NCI-H146 treated with DMSO at 0.1 percent for 48 hours (cell line): Measurements from ENCODE around the gene TTC21B.
A peak's percentile ranks its signal among the peaks of the same experiment; 100 is the strongest.

Experiments
- DNase-seq: peaks from one replicate; lab custom pipeline; 2025; ENCODE audit not compliant: unreplicated experiment; lab: John Stamatoyannopoulos, UW

The TTC21B gene

GRCh38 chr2:165927353-165927752, 26.2 kb downstream of the TTC21B start:
- no peak for DNase-seq

GRCh38 chr2:165924946-165925345, 28.6 kb downstream of the TTC21B start:
- no peak for DNase-seq

GRCh38 chr2:165920748-165921147, 32.8 kb downstream of the TTC21B start:
- DNase-seq = no peak

GRCh38 chr2:165913636-165914035, 39.9 kb downstream of the TTC21B start:
- DNase-seq = no peak

- DNase-seq = no peak
Observed at GRCh38 chr2:165911981-165912380, 41.6 kb downstream of the TTC21B start.

- DNase-seq = no peak
Observed at GRCh38 chr2:165911231-165911630, 42.3 kb downstream of the TTC21B start.

- DNase-seq = no peak
Observed at GRCh38 chr2:165909466-165909865, 44.1 kb downstream of the TTC21B start.

- no peak for DNase-seq
Observed at GRCh38 chr2:165905854-165906253, 47.7 kb downstream of the TTC21B start.

GRCh38 chr2:165905269-165905668, 48.3 kb downstream of the TTC21B start:
- DNase-seq = no peak

- no peak for DNase-seq
Observed at GRCh38 chr2:165904432-165904831, 49.1 kb downstream of the TTC21B start.

GRCh38 chr2:165903406-165903805, 50.2 kb downstream of the TTC21B start:
- DNase-seq = no peak

- no peak for DNase-seq
Observed at GRCh38 chr2:165902934-165903333, 50.6 kb downstream of the TTC21B start.

- no peak for DNase-seq
Observed at GRCh38 chr2:165901620-165902298, 51.8 kb downstream of the TTC21B start.

GRCh38 chr2:165899311-165899710, 54.3 kb downstream of the TTC21B start:
- DNase-seq = no peak

- peak; percentile 5 for DNase-seq
Observed at GRCh38 chr2:165898381-165898780, 55.2 kb downstream of the TTC21B start.

- DNase-seq = no peak
Observed at GRCh38 chr2:165897726-165898125, 55.9 kb downstream of the TTC21B start.

GRCh38 chr2:165897074-165897473, 56.5 kb downstream of the TTC21B start:
- no peak for DNase-seq

GRCh38 chr2:165895974-165896373, 57.6 kb downstream of the TTC21B start:
- no peak for DNase-seq

- no peak for DNase-seq
Observed at GRCh38 chr2:165893556-165893955, 60.0 kb downstream of the TTC21B start.

- no peak for DNase-seq
Observed at GRCh38 chr2:165892526-165892925, 61.0 kb downstream of the TTC21B start.

- no peak for DNase-seq
Observed at GRCh38 chr2:165891943-165892342, 61.6 kb downstream of the TTC21B start.

GRCh38 chr2:165891345-165891744, 62.2 kb downstream of the TTC21B start:
- no peak for DNase-seq

GRCh38 chr2:165889798-165890197, 63.8 kb downstream of the TTC21B start:
- no peak for DNase-seq
